ENCODE results near the gene TBC1D9B. TPM values are rescaled to one million over a fixed set of nuclear protein-coding genes. Genes with fewer than 3 reads are reported as not detected.
A peak's percentile ranks its signal among the peaks of the same experiment; 100 is the strongest.

Gene TBC1D9B
- total and polyA plus RNA-seq, 8 donors, result 80.6 to 124 (median 97.0) TPM

GRCh38 chr5:179953987-179954386, 46.3 kb upstream of the TBC1D9B start:
- Histone ChIP-seq H3K9me3 (no peaks in the 10 kb centered on the region), H3K27ac (no peak overlapping the region), H3K27me3 (no peaks in the 10 kb centered on the region), H3K4me3 (no peak overlapping the region), H3K4me1 (peaks cover 0 to 8% of the 10 kb centered on the region in 2 donors), H3K36me3 (peaks cover 0 to 41% of the 10 kb centered on the region in 2 donors)
- no peak for TF ChIP-seq CTCF (IDR thresholded peaks at IDR 0.05)
- no peak for DNase-seq
- intact Hi-C loops (cut with DNase I), result no loop called here
- no peak for ATAC-seq

- Histone ChIP-seq H3K4me3 (no peak overlapping the region), H3K27me3 (no peaks in the 10 kb centered on the region), H3K9me3 (no peaks in the 10 kb centered on the region), H3K27ac (no peak overlapping the region), H3K36me3 (no peaks in the 10 kb centered on the region), H3K4me1 (no peaks in the 10 kb centered on the region)
- ATAC-seq (no peak), DNase-seq (no peak)
- no peak for TF ChIP-seq CTCF (IDR thresholded peaks at IDR 0.05)
- intact Hi-C loops (cut with DNase I), result no loop called here
These were observed 29.4 kb upstream of the TBC1D9B start for GRCh38 chr5:179936976-179937681.

GRCh38 chr5:179930788-179931473, 23.2 kb upstream of the TBC1D9B start:
- Histone ChIP-seq H3K4me3 (no peak overlapping the region), H3K27ac (no peak overlapping the region), H3K9me3 (no peaks in the 10 kb centered on the region), H3K36me3 (no peaks in the 10 kb centered on the region), H3K27me3 (no peaks in the 10 kb centered on the region), H3K4me1 (peaks cover 0 to 5% of the 10 kb centered on the region in 2 donors)
- no peak for TF ChIP-seq CTCF (IDR thresholded peaks at IDR 0.05)
- intact Hi-C loops (cut with DNase I), result no loop called here
- ATAC-seq, result no peak
- no peak for DNase-seq

- intact Hi-C loops (cut with DNase I), result no loop called here
- DNase-seq, result no peak
These were observed 20.1 kb upstream of the TBC1D9B start for GRCh38 chr5:179927824-179928223.

More at GRCh38 chr5:179927824-179928223, 20.1 kb upstream of the TBC1D9B start:
- H3K27me3 ChIP-seq, result no peaks in the 10 kb centered on the region
- ATAC-seq, result no peak
- TF ChIP-seq CTCF (IDR thresholded peaks at IDR 0.05), result no peak
- H3K9me3 ChIP-seq, result no peaks in the 10 kb centered on the region
- peak overlapping the region in 1 of 2 donors; percentile 58 for H3K27ac ChIP-seq
- no peak overlapping the region for H3K4me3 ChIP-seq
- peaks cover 0 to 5% of the 10 kb centered on the region in 2 donors for H3K4me1 ChIP-seq
- no peaks in the 10 kb centered on the region for H3K36me3 ChIP-seq
